Mammary epithelial cell (primary cell): ENCODE measurements around the gene LGALS7.

Experiments
- CTCF ChIP-seq, 2 donors: IDR thresholded peaks in 1 of 2; conservative IDR thresholded peaks in 1 of 2; 2 replicates each; pipeline ENCODE4 v1.5.1; 2011 to 2012; ENCODE audit warnings: inconsistent platforms in 2 of 2, low read length in 2 of 2, mild to moderate bottlenecking in 2 of 2, control low read depth in 1 of 2, low read depth in 1 of 2; ENCODE audit not compliant: insufficient read depth in 1 of 2; ENCODE audit errors: extremely low read depth in 1 of 2
- EZH2 ChIP-seq: IDR thresholded peaks from 2 replicates; pipeline ENCODE4 v1.6.1; 2012; ENCODE audit warnings: low read length, inconsistent platforms, borderline replicate concordance

DNA sequence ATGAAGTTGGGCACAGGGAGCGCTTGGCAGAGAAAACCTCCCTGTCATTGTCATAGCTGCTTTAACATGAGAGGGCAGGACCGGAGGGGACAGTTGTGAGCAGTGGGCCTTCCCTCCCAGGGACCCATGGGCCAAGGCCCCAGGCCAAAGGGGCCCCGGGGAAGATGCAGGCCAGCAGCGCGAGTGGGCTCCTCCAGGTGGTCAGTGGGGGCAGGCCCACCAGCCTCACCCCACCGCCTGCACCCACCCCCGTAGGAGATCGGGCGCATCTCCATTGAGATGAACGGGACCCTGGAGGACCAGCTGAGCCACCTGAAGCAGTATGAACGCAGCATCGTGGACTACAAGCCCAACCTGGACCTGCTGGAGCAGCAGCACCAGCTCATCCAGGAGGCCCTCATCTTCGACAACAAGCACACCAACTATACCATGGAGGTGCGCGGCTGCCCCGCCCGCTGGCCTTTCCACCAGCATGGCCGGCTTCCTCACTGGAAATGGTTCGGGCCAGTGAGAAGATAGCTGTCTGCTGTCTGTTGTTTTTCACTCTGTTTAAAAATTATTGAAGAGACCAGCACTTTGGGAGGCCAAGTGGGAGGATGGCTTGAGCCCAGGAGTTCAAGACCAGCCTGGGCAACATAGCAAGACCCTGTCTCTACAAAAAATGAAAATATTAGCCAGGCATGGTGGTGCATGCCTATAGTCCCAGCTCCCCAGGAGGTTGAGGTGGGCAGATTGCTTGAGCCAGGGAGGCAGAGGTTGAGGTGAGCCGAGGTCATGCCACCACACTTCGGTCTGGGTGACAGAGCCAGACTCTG, 47.6 kb downstream of the LGALS7 start:
- no peak for TF ChIP-seq EZH2
- TF ChIP-seq CTCF (conservative IDR thresholded peaks at IDR 0.05 in 1 of 2, IDR thresholded peaks at IDR 0.05 in 1 of 2; ENCODE audit: extremely low read depth in 1 of 2, insufficient read depth in 1 of 2, low read depth in 1 of 2, low read length in 2 of 2), result no peak
